ENCODE results near the gene TRAP1.

GRCh38 chr16:3609895-3610697 lies 107.2 kb downstream of the TRAP1 start:
- TF ChIP-seq CTCF (IDR thresholded peaks at IDR 0.05 in 8 of 11, conservative IDR thresholded peaks at IDR 0.05 in 3 of 11) (no peak), POLR2A (IDR thresholded peaks at IDR 0.05) (no peak), POLR2AphosphoS5 (IDR thresholded peaks at IDR 0.05) (no peak)
